Upper lobe of right lung (tissue), 1 donor: Measurements from ENCODE around the gene RRP15. TPM values are rescaled to one million over a fixed set of nuclear protein-coding genes. Genes with fewer than 3 reads are reported as not detected.

Experiments used
- ATAC-seq: fragments of 200-7000 bp; cut with Tn5 transposase; one replicate; pipeline ENCODE4 v1.9.1; 2020; ENCODE audit warnings: mild to moderate bottlenecking, moderate library complexity
- DNase-seq: peaks from one replicate; pipeline ENCODE4 v3.0.0-alpha.2; 2020
- H3K27ac ChIP-seq: fragments of 200-600 bp; one replicate; pipeline ENCODE4 v1.8.0; 2022
- H3K27me3 ChIP-seq: fragments of 200-600 bp; one replicate; pipeline ENCODE4 v1.8.0; 2022; ENCODE audit warnings: mild to moderate bottlenecking
- H3K36me3 ChIP-seq: fragments of 200-600 bp; one replicate; pipeline ENCODE4 v1.8.0; 2022
- H3K4me1 ChIP-seq: fragments of 200-600 bp; one replicate; pipeline ENCODE4 v1.8.0; 2022
- H3K4me3 ChIP-seq: fragments of 200-600 bp; one replicate; pipeline ENCODE4 v1.8.0; 2022; ENCODE audit warnings: mild to moderate bottlenecking
- H3K9me3 ChIP-seq: fragments of 200-600 bp; one replicate; pipeline ENCODE4 v1.8.0; 2022
- intact Hi-C: fragments of 100-400 bp; cut with DNase I; formaldehyde crosslinking; loops from one replicate; pipeline ENCODE4 v1.11.0; 2022
- total RNA-seq: library from RNA; stranded (reverse); fragmentation: NEBNext Ultra II Directional; extraction: Animal tissue kit (Norgen Biotek cat#: 25700); gene quantifications from one replicate; pipeline ENCODE4 v1.2.1, GENCODE V29; 2021
- TF ChIP-seq, protein P1 (sequence below): fragments of 200-600 bp; IDR thresholded peaks from one replicate; pipeline ENCODE4 v1.8.0; 2022; ENCODE audit warnings: antibody characterized with exemption
- donor health status: DM: no; HTN: yes; CAD: no; lungs with severe emphysema.

Gene RRP15
- total RNA-seq, 1 donor from 2014 or later, result 16.9 TPM

DNA sequence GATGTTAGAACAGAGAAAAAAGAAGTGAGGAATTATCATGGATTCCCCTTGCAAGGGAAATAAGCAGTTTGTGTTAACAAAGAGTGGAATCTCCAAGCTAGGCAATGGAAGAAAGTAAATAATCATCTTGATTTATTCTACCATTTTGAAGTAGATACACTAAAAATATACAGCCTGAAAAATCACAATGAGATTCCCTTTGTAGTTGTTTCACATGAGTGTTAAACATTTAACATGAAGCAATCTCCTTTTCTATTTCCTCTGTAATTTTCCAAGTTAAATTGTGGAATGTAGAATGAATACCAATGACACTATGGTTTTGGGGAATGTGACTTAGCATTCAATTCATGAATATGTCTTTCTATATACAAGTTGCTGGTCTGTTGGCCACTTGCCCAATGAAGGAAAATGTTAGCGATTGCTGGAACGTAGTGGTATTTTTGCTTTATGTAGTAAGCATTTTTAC, 65.7 kb downstream of the RRP15 start:
- intact Hi-C loops, result no loop called here

DNA sequence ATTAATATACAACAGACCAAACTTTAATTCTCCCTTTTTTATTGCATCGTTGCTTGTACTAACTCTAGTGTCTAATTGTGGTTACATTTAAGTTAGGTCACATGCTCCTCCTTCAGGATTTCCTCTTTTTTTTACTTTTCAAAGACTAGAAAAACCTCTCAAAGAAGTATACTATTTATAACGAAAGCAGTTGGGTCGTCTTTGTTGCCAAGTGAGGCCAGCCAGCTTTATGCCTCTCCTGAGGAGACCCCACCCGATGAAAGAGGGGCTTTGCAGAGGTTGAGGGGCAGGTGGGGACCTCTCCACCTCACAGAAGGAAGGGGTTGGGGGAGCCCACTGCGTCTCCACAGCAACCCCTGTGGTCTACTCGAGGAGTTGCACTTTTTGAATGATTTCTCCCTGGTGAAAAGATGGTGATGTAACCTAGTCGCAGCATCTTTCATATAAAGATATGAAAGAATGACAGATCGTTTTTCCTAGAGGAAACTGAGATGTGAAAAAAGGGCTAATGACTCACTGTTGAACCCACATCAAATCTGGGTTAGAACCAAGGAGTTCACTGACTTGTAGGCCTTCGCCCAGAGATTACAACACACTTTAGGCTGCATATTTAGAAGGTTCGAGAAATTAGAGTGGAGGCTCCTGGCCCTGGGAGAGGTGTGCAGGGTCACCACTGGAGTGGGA, 66.4 kb downstream of the RRP15 start:
- Histone ChIP-seq H3K4me3 (peak overlapping the region; percentile 70), H3K9me3 (no peaks in the 10 kb centered on the region), H3K36me3 (no peaks in the 10 kb centered on the region), H3K27me3 (no peaks in the 10 kb centered on the region), H3K4me1 (peaks cover 9% of the 10 kb centered on the region), H3K27ac (peak overlapping the region; percentile 66)
- peak; percentile 73 for ATAC-seq
- intact Hi-C loops, result no loop called here
- DNase-seq, result no peak
- TF ChIP-seq, protein P1, sequence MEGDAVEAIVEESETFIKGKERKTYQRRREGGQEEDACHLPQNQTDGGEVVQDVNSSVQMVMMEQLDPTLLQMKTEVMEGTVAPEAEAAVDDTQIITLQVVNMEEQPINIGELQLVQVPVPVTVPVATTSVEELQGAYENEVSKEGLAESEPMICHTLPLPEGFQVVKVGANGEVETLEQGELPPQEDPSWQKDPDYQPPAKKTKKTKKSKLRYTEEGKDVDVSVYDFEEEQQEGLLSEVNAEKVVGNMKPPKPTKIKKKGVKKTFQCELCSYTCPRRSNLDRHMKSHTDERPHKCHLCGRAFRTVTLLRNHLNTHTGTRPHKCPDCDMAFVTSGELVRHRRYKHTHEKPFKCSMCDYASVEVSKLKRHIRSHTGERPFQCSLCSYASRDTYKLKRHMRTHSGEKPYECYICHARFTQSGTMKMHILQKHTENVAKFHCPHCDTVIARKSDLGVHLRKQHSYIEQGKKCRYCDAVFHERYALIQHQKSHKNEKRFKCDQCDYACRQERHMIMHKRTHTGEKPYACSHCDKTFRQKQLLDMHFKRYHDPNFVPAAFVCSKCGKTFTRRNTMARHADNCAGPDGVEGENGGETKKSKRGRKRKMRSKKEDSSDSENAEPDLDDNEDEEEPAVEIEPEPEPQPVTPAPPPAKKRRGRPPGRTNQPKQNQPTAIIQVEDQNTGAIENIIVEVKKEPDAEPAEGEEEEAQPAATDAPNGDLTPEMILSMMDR, result peak; percentile 54

More for the DNA sequence above, 65.7 kb downstream of the RRP15 start:
- ATAC-seq (no peak), DNase-seq (no peak)
- TF ChIP-seq, protein P1, result no peak
- Histone ChIP-seq H3K36me3 (no peaks in the 10 kb centered on the region), H3K4me1 (peaks cover 9% of the 10 kb centered on the region), H3K9me3 (no peaks in the 10 kb centered on the region), H3K27me3 (no peaks in the 10 kb centered on the region), H3K4me3 (peak overlapping the region; percentile 70), H3K27ac (peak overlapping the region; percentile 66)

DNA sequence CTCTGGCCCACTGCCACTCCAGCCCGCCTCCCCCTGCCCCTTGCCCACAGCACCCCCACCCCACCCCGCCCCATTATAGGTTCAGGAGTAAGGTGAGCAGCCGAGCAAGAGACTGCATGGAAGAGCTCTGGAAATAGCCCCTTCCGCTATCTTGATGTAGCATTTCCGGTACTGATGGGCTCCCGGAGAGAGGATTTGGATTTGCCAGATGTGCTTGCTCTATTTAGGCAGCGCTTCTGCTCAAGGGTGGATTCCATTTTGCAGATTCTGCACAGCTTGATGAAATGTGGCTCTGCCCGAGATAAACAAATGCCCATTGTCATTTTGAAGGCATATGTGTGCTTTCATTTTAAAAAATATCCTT, 67.0 kb downstream of the RRP15 start:
- no peak for DNase-seq

DNA sequence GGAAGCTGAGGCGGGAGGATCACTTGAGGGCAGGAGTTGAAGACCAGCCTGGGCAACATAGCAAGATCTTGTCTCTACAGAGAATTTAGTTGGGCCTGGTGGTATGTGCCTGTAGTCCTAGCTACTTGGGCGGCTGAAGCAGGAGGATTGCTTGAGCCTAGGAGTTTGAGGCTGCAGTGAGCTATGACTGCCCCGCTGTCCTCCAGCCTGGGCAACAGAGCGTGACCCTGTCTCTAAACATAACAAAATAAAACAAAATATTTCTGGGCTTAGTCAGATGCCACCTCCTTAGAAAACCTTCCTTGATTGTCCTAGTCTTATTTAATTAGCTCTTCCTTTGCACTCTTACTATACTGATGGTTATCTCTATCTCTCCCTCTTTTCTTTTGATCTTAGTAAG, 68.6 kb downstream of the RRP15 start:
- intact Hi-C loops, result no loop called here
- DNase-seq (no peak), ATAC-seq (no peak)
- Histone ChIP-seq H3K36me3 (no peaks in the 10 kb centered on the region), H3K4me3 (no peak overlapping the region), H3K4me1 (peaks cover 17% of the 10 kb centered on the region), H3K27me3 (no peaks in the 10 kb centered on the region), H3K27ac (no peak overlapping the region), H3K9me3 (no peaks in the 10 kb centered on the region)
- TF ChIP-seq, protein P1, result no peak

More for the DNA sequence above, 67.0 kb downstream of the RRP15 start:
- TF ChIP-seq, protein P1, result no peak
- no peaks in the 10 kb centered on the region for H3K27me3 ChIP-seq
- no peaks in the 10 kb centered on the region for H3K9me3 ChIP-seq
- H3K4me1 ChIP-seq, result peaks cover 10% of the 10 kb centered on the region
- H3K36me3 ChIP-seq, result no peaks in the 10 kb centered on the region
- intact Hi-C loops, result no loop called here
- H3K4me3 ChIP-seq, result no peak overlapping the region
- peak overlapping the region; percentile 66 for H3K27ac ChIP-seq
- ATAC-seq, result no peak

DNA sequence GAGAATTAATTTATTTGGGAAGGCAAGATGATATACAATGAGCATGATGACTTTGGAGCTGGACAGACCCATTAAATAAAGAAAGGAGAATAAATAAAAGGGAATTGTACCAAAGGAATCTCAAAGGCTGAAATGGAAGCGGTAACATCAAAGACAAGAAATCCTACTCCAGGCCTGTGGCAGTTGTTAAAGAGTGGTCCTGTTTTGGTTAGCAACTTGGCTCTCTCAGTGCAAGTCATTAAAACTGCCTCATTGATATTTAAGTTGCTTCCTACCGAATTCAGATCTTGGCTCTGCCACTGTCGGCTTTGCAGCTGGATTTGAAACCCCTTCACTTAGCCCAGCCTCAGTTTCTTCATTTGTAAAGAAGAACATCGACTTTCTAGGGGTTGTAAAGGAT, 70.2 kb downstream of the RRP15 start:
- Histone ChIP-seq H3K9me3 (no peaks in the 10 kb centered on the region), H3K4me3 (no peak overlapping the region), H3K36me3 (no peaks in the 10 kb centered on the region), H3K4me1 (peaks cover 8% of the 10 kb centered on the region), H3K27me3 (no peaks in the 10 kb centered on the region), H3K27ac (no peak overlapping the region)
- TF ChIP-seq, protein P1, result no peak
- intact Hi-C loops, result no loop called here
- no peak for DNase-seq
- ATAC-seq, result no peak
